ENCODE data around the gene DUOXA2.

Gene DUOXA2

GRCh38 chr15:45150481-45150880, 36.4 kb downstream of the DUOXA2 start:
- no peak for TF ChIP-seq SIN3A (IDR thresholded peaks at IDR 0.05; ENCODE audit: borderline replicate concordance, insufficient read depth, low read length)
- no peak for TF ChIP-seq FOXP2 (optimal IDR thresholded peaks at IDR 0.05; ENCODE audit: borderline replicate concordance, extremely low read depth, extremely low read length, insufficient read depth)
- no peak for TF ChIP-seq TAF1 (IDR thresholded peaks at IDR 0.05; ENCODE audit: borderline replicate concordance, insufficient read depth, low read length)
- no peak for TF ChIP-seq REST (IDR thresholded peaks at IDR 0.05; ENCODE audit: insufficient read depth in 1 of 2, low read depth in 2 of 2, low read length in 2 of 2)
- TF ChIP-seq POLR2AphosphoS5 (IDR thresholded peaks at IDR 0.05; ENCODE audit: low read depth, low read length): no peak

GRCh38 chr15:45150997-45151396, 36.9 kb downstream of the DUOXA2 start:
- TF ChIP-seq REST (IDR thresholded peaks at IDR 0.05; ENCODE audit: insufficient read depth in 1 of 2, low read depth in 2 of 2, low read length in 2 of 2) (no peak), SIN3A (IDR thresholded peaks at IDR 0.05; ENCODE audit: borderline replicate concordance, insufficient read depth, low read length) (no peak), POLR2AphosphoS5 (IDR thresholded peaks at IDR 0.05; ENCODE audit: low read depth, low read length) (no peak), TAF1 (IDR thresholded peaks at IDR 0.05; ENCODE audit: borderline replicate concordance, insufficient read depth, low read length) (no peak), FOXP2 (optimal IDR thresholded peaks at IDR 0.05; ENCODE audit: borderline replicate concordance, extremely low read depth, extremely low read length, insufficient read depth) (no peak)

- no peak for TF ChIP-seq FOXP2 (optimal IDR thresholded peaks at IDR 0.05; ENCODE audit: borderline replicate concordance, extremely low read depth, extremely low read length, insufficient read depth)
- TF ChIP-seq SIN3A (IDR thresholded peaks at IDR 0.05; ENCODE audit: borderline replicate concordance, insufficient read depth, low read length): no peak
- TF ChIP-seq REST (IDR thresholded peaks at IDR 0.05; ENCODE audit: insufficient read depth in 1 of 2, low read depth in 2 of 2, low read length in 2 of 2): no peak
- TF ChIP-seq TAF1 (IDR thresholded peaks at IDR 0.05; ENCODE audit: borderline replicate concordance, insufficient read depth, low read length): no peak
- TF ChIP-seq POLR2AphosphoS5 (IDR thresholded peaks at IDR 0.05; ENCODE audit: low read depth, low read length): no peak
These were observed 38.1 kb downstream of the DUOXA2 start for GRCh38 chr15:45151998-45152828.

- TF ChIP-seq TAF1 (IDR thresholded peaks at IDR 0.05; ENCODE audit: borderline replicate concordance, insufficient read depth, low read length) (no peak), POLR2AphosphoS5 (IDR thresholded peaks at IDR 0.05; ENCODE audit: low read depth, low read length) (no peak), FOXP2 (optimal IDR thresholded peaks at IDR 0.05; ENCODE audit: borderline replicate concordance, extremely low read depth, extremely low read length, insufficient read depth) (no peak), SIN3A (IDR thresholded peaks at IDR 0.05; ENCODE audit: borderline replicate concordance, insufficient read depth, low read length) (no peak), REST (IDR thresholded peaks at IDR 0.05; ENCODE audit: insufficient read depth in 1 of 2, low read depth in 2 of 2, low read length in 2 of 2) (no peak)
These were observed 41.6 kb downstream of the DUOXA2 start for GRCh38 chr15:45155739-45156138.

Measured in PFSK-1 (cell line).